HUES6 (cell line): ENCODE measurements around the gene PCBP3.

ENCODE experiments used
- H3K27ac ChIP-seq: 2 replicates; pipeline ENCODE4 v1.7.0; 2013; ENCODE audit warnings: low read depth, mild to moderate bottlenecking, low read length, inconsistent platforms
- H3K27me3 ChIP-seq: 2 replicates; pipeline ENCODE4 v1.6.1; 2013; ENCODE audit warnings: low read length; ENCODE audit not compliant: control insufficient read depth, insufficient read depth
- H3K36me3 ChIP-seq: 2 replicates; pipeline ENCODE4 v1.6.1; 2013; ENCODE audit warnings: low read length; ENCODE audit not compliant: control insufficient read depth, insufficient read depth
- H3K4me1 ChIP-seq: 2 replicates; pipeline ENCODE4 v1.6.1; 2013; ENCODE audit warnings: low read length; ENCODE audit not compliant: control insufficient read depth, insufficient read depth
- H3K4me3 ChIP-seq: 2 replicates; pipeline ENCODE4 v1.5.1; 2013; ENCODE audit warnings: low read depth, low read length
- H3K9ac ChIP-seq: one replicate; pipeline ENCODE4 v1.6.1; 2013; ENCODE audit warnings: mild to moderate bottlenecking, low read length
- H3K9me3 ChIP-seq: 2 replicates; pipeline ENCODE4 v1.6.1; 2013; ENCODE audit warnings: low read depth, low read length; ENCODE audit not compliant: control insufficient read depth, insufficient read depth

Gene PCBP3

DNA sequence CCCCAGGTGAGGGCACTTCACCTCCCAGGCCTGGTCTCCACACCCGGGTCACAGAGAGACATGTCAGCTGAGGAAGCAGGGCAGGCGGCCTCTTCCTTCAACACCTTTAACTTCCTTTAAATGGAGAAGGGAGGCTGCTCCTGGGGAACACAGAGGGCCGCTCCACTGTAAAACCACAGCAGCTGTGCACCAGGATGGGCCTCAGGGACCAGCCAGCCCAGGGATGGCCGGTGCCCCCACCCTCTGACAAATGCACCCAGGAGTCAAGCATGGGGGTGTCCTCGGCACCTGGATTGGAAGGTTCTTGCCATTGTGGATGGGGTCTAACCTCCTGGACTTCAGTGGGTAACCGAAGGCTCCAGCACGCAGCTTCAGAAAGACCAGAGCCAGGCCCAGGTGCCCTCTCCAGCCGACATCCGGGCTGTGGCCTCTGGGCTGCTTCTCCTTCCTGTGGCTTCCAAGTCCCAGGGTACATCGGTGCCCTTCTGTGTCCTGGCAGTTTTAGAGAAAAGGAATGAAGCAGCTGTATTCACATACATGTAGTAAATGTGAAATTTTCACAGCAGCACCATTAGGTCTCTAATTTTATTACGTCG, 216.3 kb downstream of the PCBP3 start:
- Histone ChIP-seq H3K27ac (no peak overlapping the region), H3K27me3 (no peaks in the 10 kb centered on the region), H3K36me3 (no peaks in the 10 kb centered on the region), H3K9me3 (no peaks in the 10 kb centered on the region), H3K4me3 (no peak overlapping the region), H3K4me1 (peaks cover 20% of the 10 kb centered on the region), H3K9ac (no peak overlapping the region)

DNA sequence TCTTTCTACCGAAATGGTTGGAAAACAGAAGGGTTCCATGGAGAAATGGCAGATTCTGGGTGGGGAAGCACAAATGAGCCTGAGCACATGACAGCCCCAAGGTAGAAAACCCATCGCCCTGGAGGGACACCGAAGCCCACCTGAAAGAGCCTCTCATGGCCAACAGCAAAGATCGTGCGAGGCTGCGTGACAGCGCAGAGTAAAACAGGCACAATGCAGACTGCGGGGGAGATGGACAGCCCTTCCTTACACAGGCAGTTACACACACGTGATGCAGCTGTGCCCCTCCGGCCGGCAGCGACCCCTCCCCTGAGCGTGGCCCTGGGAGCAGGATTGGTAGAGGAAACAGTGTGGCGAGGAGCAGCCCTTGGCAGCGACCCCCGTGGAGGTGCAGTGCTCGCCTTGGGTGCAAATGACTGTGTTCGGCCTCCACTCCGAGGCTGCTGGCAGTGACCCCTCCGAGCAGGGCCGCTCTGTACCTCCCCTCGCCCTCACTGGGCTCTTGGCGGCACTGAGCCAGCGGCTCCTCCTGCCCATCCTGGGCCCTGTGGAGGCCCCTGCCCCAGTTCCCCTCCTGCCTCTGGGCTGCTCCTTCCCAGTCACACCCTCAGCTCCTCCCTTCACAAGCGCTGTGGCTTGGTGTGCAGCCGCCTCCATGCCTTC, 217.1 kb downstream of the PCBP3 start:
- Histone ChIP-seq H3K4me3 (no peak overlapping the region), H3K4me1 (peaks cover 14% of the 10 kb centered on the region), H3K36me3 (no peaks in the 10 kb centered on the region), H3K27me3 (no peaks in the 10 kb centered on the region), H3K9ac (no peak overlapping the region), H3K9me3 (no peaks in the 10 kb centered on the region), H3K27ac (no peak overlapping the region)

DNA sequence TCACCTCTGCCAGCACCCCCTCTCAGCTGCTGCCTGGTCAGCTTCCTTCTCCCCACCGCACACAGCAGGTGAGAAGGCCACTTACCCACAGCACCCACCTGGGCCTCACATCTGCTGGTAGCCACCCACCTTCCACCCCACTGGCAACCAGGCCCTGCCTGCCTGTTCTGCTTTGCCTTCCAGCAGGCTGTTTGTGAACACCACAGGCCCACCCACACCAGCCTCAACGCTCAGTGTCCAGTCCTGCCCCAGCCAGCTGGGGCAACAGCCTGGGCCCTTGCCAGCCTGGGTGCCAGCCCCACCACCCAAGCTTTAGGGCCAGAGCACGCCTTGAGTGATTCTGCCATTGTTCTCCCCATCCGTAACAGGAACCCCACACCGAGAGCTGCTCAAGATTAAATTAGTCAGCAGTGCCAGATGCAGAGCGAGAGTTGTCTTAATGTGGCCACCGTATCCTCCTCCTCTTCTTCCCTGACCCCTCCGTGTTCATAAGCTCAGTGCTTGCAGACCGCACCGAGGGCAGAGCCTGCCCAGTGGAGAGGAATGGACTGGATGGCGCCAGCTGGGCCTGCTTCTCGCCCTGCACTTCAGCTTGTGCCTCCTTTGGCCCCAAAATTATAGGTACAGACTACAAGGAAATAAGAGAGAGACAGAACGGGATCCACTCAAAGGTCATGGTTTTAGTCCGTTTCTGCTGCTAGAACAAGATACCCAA, 217.8 kb downstream of the PCBP3 start:
- Histone ChIP-seq H3K27me3 (no peaks in the 10 kb centered on the region), H3K9ac (no peak overlapping the region), H3K36me3 (no peaks in the 10 kb centered on the region), H3K4me1 (peaks cover 11% of the 10 kb centered on the region), H3K9me3 (no peaks in the 10 kb centered on the region), H3K27ac (no peak overlapping the region), H3K4me3 (no peak overlapping the region)

DNA sequence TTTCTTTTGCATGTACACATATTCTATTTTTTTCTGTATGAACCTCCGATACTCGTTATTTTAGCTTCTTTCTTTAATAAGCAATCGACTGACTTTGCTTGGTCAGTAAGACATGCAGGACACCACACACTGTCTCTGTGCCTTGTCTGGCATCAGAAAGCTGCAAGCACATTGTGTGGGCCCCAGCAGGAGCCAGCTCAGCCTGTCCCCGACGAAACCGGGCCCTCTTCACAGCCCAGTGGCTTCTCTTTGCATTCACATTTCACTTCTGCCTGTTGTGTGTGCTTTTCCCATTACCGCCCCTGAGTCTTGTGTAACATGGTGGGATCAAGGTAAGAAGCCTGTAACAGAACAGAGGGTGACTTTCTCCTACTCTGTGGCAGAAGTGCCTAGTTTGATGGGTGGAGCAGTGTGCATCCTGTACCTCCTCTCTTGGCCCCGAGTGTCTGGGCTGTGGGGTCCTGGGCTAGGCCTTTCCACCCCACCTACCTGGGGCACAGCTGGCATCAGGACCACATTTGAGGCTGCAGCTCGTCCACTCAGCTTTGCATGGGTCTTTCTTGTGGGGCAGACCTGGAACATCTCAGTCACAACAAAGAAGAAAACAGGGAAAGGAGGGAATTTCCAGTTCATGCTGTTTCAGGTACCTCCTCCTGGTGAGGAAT, 219.2 kb downstream of the PCBP3 start:
- Histone ChIP-seq H3K4me1 (no peaks in the 10 kb centered on the region), H3K36me3 (no peaks in the 10 kb centered on the region), H3K27me3 (no peaks in the 10 kb centered on the region), H3K27ac (no peak overlapping the region), H3K9me3 (no peaks in the 10 kb centered on the region), H3K9ac (no peak overlapping the region), H3K4me3 (no peak overlapping the region)

DNA sequence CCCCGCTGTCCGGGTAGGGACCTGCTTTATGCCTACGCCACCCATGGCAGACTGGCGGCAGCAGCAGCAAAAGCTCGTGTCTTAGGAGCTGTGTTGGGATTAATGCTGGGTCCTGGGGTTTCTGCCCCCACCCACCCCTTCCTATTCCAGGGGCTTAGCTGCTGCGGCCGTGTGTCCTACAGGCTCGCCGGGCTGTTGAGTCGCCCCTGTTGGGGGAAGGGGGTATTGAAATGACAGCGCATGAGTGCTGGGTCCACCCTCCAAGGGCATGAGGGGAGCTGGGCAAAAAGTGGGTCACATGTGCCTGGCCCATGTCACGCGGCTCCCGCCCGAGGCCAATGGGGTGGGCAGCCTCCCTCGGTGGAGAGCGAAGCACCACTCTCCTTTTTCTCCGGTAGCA, 219.7 kb downstream of the PCBP3 start:
- Histone ChIP-seq H3K4me1 (no peaks in the 10 kb centered on the region), H3K4me3 (no peak overlapping the region), H3K27ac (no peak overlapping the region), H3K27me3 (no peaks in the 10 kb centered on the region), H3K9me3 (no peaks in the 10 kb centered on the region), H3K9ac (no peak overlapping the region), H3K36me3 (no peaks in the 10 kb centered on the region)

DNA sequence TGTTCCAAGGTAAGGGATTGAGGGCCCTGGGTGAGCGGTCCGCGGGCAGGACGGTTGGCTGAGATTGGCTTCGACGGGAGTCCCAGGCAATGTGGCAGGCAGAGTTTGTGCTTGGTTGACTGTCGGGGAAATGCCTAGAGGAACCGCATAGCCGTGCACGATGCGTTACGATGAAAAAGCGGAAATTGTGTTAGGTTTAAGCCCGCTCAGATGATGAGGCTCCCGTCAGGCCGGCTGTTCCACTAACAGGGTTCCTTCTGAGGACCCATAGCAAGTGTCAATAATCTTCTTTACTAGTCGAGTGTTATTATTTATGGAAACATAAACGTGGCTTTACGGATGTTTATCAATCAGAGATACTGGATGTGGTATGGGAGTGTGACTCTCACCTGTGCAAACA, 220.2 kb downstream of the PCBP3 start:
- Histone ChIP-seq H3K4me3 (no peak overlapping the region), H3K4me1 (no peaks in the 10 kb centered on the region), H3K27me3 (no peaks in the 10 kb centered on the region), H3K9ac (no peak overlapping the region), H3K36me3 (no peaks in the 10 kb centered on the region), H3K27ac (no peak overlapping the region), H3K9me3 (no peaks in the 10 kb centered on the region)

DNA sequence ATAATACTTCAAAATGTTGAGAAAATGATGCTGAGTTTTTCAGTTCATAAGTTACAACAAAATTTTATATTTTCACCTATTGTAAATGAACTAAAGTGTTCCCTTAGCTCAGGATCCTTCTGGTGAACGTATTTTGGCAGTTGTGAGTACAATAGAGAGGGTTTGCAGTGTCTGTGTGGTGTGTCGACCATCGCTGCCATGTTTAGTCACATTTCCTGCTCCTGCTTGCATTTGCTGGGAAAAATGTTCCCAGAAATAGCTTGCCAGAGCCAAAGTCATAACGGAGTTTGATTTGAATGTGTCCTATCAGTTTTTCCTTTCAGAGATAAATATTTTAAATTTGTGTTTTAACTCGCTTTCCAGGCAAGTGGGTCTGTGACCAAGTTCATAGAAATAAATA, 220.9 kb downstream of the PCBP3 start:
- no peaks in the 10 kb centered on the region for H3K4me1 ChIP-seq
- H3K36me3 ChIP-seq, result no peaks in the 10 kb centered on the region
- H3K9me3 ChIP-seq, result no peaks in the 10 kb centered on the region
- no peak overlapping the region for H3K4me3 ChIP-seq
- H3K27me3 ChIP-seq, result no peaks in the 10 kb centered on the region
- H3K9ac ChIP-seq, result no peak overlapping the region
- no peak overlapping the region for H3K27ac ChIP-seq

DNA sequence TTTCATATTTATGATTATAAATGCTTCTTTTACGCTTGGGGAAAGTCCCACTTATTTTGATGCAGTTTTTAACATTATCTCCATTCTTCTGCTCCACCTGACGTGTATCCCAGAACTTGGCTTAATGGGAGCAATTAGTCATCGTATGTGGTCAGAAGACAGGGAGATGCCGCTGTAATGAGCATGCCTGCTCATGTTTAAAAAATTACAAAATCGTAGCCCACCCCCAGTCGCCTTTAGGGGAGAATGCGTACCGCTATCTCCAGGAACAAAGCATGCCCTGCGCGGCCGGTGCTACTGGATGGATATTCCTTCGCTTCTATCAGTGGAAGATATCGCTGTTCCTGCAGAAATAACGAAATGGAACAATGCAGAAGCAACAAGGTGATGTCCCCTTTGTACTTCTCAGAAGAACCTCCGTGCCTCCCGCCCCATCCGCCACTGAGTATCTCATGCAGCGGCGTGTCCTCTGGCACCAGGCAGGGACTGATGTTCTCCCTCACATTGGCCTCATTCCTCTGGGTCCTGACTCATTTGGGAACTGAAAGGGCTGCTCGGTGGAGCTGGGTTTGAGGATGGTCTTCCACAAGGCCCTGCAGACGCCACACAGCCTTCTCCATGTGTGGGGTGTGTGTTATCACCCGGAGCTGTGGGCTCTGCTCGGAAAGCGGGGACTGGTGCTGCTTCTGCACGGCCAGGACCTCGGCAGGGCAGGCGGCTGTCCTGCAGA, 221.7 kb downstream of the PCBP3 start:
- Histone ChIP-seq H3K27ac (no peak overlapping the region), H3K27me3 (no peaks in the 10 kb centered on the region), H3K36me3 (no peaks in the 10 kb centered on the region), H3K9me3 (no peaks in the 10 kb centered on the region), H3K4me1 (no peaks in the 10 kb centered on the region), H3K9ac (no peak overlapping the region), H3K4me3 (no peak overlapping the region)

DNA sequence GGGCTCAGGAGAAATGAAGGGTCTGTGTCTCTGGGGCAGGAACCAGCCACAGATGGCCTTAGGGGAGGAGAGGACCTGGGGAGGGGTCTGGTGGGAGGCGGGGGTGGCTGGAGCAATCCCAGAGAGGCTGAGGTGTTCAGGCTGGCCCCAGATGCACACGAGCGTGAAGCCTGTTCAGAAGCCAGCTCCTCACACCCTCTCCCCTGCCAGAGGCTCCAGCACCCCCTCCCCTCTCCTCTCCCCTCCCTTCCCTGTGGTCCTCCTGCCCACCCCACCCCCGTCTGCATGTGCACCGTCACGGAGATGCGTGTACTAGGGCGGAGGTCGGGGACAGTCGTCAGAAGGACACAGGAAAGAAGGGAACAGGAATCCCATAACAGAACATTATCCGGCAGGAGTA, 223.0 kb downstream of the PCBP3 start:
- no peak overlapping the region for H3K9ac ChIP-seq
- no peaks in the 10 kb centered on the region for H3K36me3 ChIP-seq
- no peaks in the 10 kb centered on the region for H3K27me3 ChIP-seq
- H3K27ac ChIP-seq, result no peak overlapping the region
- H3K9me3 ChIP-seq, result no peaks in the 10 kb centered on the region
- H3K4me1 ChIP-seq, result no peaks in the 10 kb centered on the region
- no peak overlapping the region for H3K4me3 ChIP-seq

DNA sequence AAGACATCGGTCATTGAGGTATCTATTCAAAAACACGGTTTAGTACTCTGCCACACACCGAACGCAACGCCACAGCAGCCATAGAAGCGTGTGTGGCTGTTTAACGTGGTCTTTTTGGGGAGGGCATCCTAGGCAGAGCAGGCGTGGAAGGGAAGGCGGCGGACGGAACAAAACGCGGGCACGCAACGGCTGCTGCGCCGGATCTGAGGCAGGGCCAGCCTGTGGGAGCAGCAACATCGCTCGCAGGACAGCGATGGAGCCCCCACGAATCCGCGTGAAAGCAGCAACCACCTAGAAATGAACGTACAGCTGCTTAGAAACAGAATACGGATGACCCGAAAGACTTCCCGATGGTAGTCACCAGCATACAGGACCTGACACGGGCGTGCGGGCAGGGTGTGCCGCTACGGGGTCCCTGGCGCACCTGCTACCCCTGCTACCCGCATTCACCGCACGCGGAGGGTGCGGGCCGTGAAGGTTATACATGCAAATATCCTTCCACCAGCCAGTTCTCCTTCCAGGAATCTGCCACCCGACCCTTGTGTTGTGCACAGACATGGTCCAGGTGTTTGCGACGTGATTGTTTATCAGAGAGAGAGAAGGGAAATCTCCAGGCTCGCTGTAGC, 223.6 kb downstream of the PCBP3 start:
- H3K4me1 ChIP-seq, result no peaks in the 10 kb centered on the region

More for the DNA sequence above, 223.6 kb downstream of the PCBP3 start:
- Histone ChIP-seq H3K9me3 (no peaks in the 10 kb centered on the region), H3K36me3 (no peaks in the 10 kb centered on the region), H3K27ac (no peak overlapping the region), H3K9ac (no peak overlapping the region), H3K27me3 (no peaks in the 10 kb centered on the region), H3K4me3 (no peak overlapping the region)
